GM18526 (cell line): ENCODE results near the gene TNNT3.

ENCODE experiments used
- POLR2A ChIP-seq: IDR thresholded peaks from 3 replicates; pipeline ENCODE4 v1.6.1; 2011; ENCODE audit not compliant: insufficient read length; ENCODE audit errors: extremely low read depth

Gene TNNT3

GRCh38 chr11:1919391-1920127, at the start of gene TNNT3:
Gene TNNT3 (plus strand): TSS chr11:1919703. CDS start chr11:1922875, 3,172 bp downstream.
- no peak for TF ChIP-seq POLR2A

GRCh38 chr11:1870326-1870696, 49.2 kb upstream of the TNNT3 start:
- TF ChIP-seq POLR2A = no peak

- TF ChIP-seq POLR2A = no peak
Observed at GRCh38 chr11:1870721-1871466, 48.6 kb upstream of the TNNT3 start.

- TF ChIP-seq POLR2A = no peak
Observed at GRCh38 chr11:1871531-1871930, 48.0 kb upstream of the TNNT3 start.

GRCh38 chr11:1872267-1872985, 47.1 kb upstream of the TNNT3 start:
- no peak for TF ChIP-seq POLR2A

GRCh38 chr11:1873048-1873812, 46.3 kb upstream of the TNNT3 start:
- no peak for TF ChIP-seq POLR2A

- TF ChIP-seq POLR2A = no peak
Observed at GRCh38 chr11:1875093-1875850, 44.2 kb upstream of the TNNT3 start.

- no peak for TF ChIP-seq POLR2A
Observed at GRCh38 chr11:1876361-1877063, 43.0 kb upstream of the TNNT3 start.

- TF ChIP-seq POLR2A = no peak
Observed at GRCh38 chr11:1877211-1878136, 42.0 kb upstream of the TNNT3 start.

- TF ChIP-seq POLR2A = no peak
Observed at GRCh38 chr11:1878137-1879031, 41.1 kb upstream of the TNNT3 start.

- TF ChIP-seq POLR2A = no peak
Observed at GRCh38 chr11:1879342-1879940, 40.1 kb upstream of the TNNT3 start.
